Measurements from ENCODE around the gene SPNS3. TPM values are rescaled to one million over a fixed set of nuclear protein-coding genes. Genes with fewer than 3 reads are reported as not detected.

The SPNS3 gene
- total RNA-seq, 4 donors from 2014 or later, result not detected

DNA sequence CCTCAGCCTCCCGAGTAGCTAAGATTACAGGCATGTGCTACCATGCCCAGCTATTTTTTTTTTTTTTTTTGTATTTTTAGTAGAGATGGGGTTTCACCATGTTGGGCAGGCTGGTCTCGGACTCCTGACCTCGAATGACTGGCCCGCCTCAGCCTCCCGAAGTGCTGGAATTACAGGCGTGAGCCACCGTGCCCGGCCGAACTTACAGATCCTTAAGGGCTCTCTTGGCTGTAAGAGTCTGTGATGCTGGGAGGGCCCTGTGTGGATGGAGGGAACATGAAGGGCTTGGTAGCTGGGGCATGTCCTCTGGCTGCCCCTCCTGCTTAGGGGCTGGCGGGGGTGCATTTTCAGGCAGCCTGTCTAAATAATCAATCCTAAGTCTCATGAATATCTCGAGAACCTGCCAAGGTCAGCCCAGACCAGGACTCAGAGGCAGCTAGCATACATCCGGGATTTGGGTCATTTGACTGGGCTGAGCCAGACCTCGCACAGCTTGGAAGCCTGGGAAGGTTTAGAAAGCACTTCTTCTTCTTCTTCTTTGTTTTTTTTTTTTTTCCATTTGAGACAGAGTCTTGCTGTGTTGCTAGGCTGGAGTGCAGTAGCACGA is 17.1 kb downstream of the SPNS3 start:
- no peaks in the 10 kb centered on the region for H3K27me3 ChIP-seq
- ATAC-seq, result no peak
- in situ Hi-C loops (cut with MboI; ENCODE audit: low sequenced_read_pairs in 4 of 4), result loop anchor here in 1 of 4 donors (25.0 kb wide), 1 partner anchor 111 kb away; the partner anchor contains the start of genes GGT6 and MYBBP1A

DNA sequence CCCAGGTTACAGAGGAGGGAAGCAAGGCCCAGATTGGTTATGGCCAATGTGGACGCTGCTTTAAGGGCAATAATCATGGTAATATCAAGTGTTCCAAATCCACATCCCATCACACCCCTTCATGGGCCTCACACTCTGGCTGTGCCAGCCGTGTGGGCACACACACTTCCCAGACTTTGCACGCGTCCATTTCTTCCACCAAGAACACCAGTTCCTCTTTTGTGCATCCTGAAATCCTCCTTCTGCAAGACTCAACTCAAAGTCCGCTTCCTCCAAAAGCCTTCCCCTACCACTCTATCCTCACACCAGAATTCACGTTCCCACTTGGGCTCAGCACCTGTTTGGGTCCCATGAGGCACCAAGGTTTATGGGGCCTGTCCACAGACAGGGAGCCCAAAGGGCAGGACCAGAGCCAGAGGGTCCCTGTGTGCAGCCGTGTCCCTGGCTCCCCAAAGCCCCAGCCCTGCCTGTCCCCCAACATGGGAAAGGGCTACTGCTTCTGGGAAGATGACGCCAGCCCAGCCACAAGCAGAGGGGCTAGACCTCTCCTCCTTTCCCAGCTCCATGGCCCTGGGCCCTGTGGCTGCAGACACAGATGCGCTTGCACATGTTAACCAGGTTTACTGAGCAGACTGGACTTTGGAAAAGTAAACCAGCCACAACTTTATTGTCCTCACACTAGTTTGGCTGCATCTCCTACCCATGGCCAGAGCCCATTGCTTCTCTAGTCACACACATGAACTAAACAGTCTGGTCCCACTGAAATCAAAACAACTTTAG is 20.3 kb downstream of the SPNS3 start:
- Histone ChIP-seq H3K9me3 (no peaks in the 10 kb centered on the region), H3K4me1 (no peaks in the 10 kb centered on the region), H3K4me3 (no peak overlapping the region), H3K27me3 (no peaks in the 10 kb centered on the region), H3K27ac (no peak overlapping the region), H3K36me3 (no peaks in the 10 kb centered on the region)
- ATAC-seq (no peak), DNase-seq (no peak)
- TF ChIP-seq, protein P1, sequence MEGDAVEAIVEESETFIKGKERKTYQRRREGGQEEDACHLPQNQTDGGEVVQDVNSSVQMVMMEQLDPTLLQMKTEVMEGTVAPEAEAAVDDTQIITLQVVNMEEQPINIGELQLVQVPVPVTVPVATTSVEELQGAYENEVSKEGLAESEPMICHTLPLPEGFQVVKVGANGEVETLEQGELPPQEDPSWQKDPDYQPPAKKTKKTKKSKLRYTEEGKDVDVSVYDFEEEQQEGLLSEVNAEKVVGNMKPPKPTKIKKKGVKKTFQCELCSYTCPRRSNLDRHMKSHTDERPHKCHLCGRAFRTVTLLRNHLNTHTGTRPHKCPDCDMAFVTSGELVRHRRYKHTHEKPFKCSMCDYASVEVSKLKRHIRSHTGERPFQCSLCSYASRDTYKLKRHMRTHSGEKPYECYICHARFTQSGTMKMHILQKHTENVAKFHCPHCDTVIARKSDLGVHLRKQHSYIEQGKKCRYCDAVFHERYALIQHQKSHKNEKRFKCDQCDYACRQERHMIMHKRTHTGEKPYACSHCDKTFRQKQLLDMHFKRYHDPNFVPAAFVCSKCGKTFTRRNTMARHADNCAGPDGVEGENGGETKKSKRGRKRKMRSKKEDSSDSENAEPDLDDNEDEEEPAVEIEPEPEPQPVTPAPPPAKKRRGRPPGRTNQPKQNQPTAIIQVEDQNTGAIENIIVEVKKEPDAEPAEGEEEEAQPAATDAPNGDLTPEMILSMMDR (IDR thresholded peaks at IDR 0.05 in 4 of 5, conservative IDR thresholded peaks at IDR 0.05 in 1 of 5), result no peak
- no peak for TF ChIP-seq POLR2A (IDR thresholded peaks at IDR 0.05)
- in situ Hi-C loops (cut with MboI; ENCODE audit: low sequenced_read_pairs in 4 of 4) (loop anchor here in 1 of 4 donors (25.0 kb wide), 1 partner anchor 108 kb away; the partner anchor contains the start of genes GGT6 and MYBBP1A), intact Hi-C loops (cut with DNase I; ENCODE audit: low total_unique reads) (no loop called here)

More for the DNA sequence above, 17.1 kb downstream of the SPNS3 start:
- intact Hi-C loops (cut with DNase I; ENCODE audit: low total_unique reads), result no loop called here
- no peaks in the 10 kb centered on the region for H3K4me1 ChIP-seq
- H3K27ac ChIP-seq, result no peak overlapping the region
- no peaks in the 10 kb centered on the region for H3K36me3 ChIP-seq
- no peak overlapping the region for H3K4me3 ChIP-seq
- TF ChIP-seq, protein P1 (IDR thresholded peaks at IDR 0.05 in 4 of 5, conservative IDR thresholded peaks at IDR 0.05 in 1 of 5), result no peak
- TF ChIP-seq POLR2A (IDR thresholded peaks at IDR 0.05), result no peak
- no peak for DNase-seq
- H3K9me3 ChIP-seq, result no peaks in the 10 kb centered on the region

DNA sequence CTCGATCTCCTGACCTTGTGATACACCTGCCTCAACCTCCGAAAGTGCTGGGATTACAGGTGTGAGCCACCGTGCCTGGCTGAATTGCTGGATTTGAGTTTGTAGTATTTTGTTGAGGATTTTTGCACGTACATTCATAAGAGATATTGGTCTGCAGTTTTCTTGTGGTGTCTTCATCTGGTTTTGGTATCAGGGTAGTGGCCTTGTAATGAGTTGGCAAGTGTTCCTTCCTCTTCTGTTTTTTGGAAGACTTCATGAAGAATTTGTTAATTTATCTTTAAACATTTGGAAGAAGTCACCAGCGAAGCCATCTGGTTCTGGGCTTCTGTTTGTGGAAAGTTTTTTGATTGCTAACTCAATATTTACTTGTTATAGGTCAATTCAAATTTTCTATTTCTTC is 26.9 kb downstream of the SPNS3 start:
- H3K27ac ChIP-seq, result no peak overlapping the region
- in situ Hi-C loops (cut with MboI; ENCODE audit: low sequenced_read_pairs in 4 of 4), result loop anchor here in 1 of 4 donors (25.0 kb wide), 1 partner anchor 102 kb away; the partner anchor contains the start of genes GGT6 and MYBBP1A
- intact Hi-C loops (cut with DNase I; ENCODE audit: low total_unique reads), result no loop called here
- H3K27me3 ChIP-seq, result no peaks in the 10 kb centered on the region
- H3K4me1 ChIP-seq, result no peaks in the 10 kb centered on the region
- ATAC-seq (no peak), DNase-seq (no peak)
- H3K4me3 ChIP-seq, result no peak overlapping the region
- TF ChIP-seq POLR2A (IDR thresholded peaks at IDR 0.05), result no peak
- TF ChIP-seq, protein P1 (IDR thresholded peaks at IDR 0.05 in 4 of 5, conservative IDR thresholded peaks at IDR 0.05 in 1 of 5), result no peak
- no peaks in the 10 kb centered on the region for H3K9me3 ChIP-seq
- no peaks in the 10 kb centered on the region for H3K36me3 ChIP-seq

DNA sequence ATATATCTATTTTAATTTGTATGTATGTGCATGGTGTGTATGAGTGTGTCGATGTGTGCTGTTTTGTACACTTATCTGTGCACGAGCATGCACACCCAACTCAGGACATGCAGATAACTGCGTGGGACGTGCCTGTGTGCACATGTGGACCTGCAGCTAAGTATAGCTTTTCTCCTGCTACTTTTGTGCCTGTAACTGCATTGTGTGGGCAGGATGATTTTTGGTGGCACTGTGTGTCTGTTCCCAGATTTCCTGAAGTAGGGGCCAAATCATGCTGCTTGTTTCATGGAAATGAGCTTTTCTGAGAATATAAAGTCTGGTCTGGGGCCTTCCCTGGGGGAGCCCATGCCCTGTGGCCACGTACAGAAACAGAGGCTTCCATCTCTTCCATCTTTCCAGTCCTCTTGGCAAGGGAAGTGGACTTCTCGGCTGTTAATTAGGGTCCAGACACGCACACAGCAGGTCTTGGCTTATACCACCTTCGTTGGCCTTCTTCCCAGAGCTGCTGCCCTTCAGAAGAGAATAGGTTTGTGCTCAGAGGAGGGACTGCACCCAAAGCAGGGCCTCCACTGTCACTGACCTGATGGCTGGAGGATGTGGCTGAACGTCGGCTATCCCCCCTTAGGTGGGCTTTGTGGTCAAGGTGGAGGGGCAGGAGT is 30.2 kb downstream of the SPNS3 start:
- in situ Hi-C loops (cut with MboI; ENCODE audit: low sequenced_read_pairs in 4 of 4), result loop anchor here in 1 of 4 donors (25.0 kb wide), 1 partner anchor 98 kb away; the partner anchor contains the start of genes GGT6 and MYBBP1A
- intact Hi-C loops (cut with DNase I; ENCODE audit: low total_unique reads), result no loop called here

More for the DNA sequence above, 30.2 kb downstream of the SPNS3 start:
- Histone ChIP-seq H3K27ac (no peak overlapping the region), H3K36me3 (no peaks in the 10 kb centered on the region), H3K27me3 (no peaks in the 10 kb centered on the region), H3K4me1 (no peaks in the 10 kb centered on the region), H3K9me3 (no peaks in the 10 kb centered on the region), H3K4me3 (no peak overlapping the region)
- no peak for TF ChIP-seq POLR2A (IDR thresholded peaks at IDR 0.05)
- TF ChIP-seq, protein P1 (IDR thresholded peaks at IDR 0.05 in 4 of 5, conservative IDR thresholded peaks at IDR 0.05 in 1 of 5), result no peak
- DNase-seq (no peak), ATAC-seq (no peak)

Data from gastrocnemius medialis (tissue), 4 donors.